ENCODE results near the gene TVP23A. TPM values are rescaled to one million over a fixed set of nuclear protein-coding genes. Genes with fewer than 3 reads are reported as not detected.

Gene TVP23A
- total and polyA plus RNA-seq, 10 of the 15 experiments (the other 5 are each of a cell fraction or from before 2014, with no cell fraction given): 1.1 to 6.4 (median 2.2) TPM

DNA sequence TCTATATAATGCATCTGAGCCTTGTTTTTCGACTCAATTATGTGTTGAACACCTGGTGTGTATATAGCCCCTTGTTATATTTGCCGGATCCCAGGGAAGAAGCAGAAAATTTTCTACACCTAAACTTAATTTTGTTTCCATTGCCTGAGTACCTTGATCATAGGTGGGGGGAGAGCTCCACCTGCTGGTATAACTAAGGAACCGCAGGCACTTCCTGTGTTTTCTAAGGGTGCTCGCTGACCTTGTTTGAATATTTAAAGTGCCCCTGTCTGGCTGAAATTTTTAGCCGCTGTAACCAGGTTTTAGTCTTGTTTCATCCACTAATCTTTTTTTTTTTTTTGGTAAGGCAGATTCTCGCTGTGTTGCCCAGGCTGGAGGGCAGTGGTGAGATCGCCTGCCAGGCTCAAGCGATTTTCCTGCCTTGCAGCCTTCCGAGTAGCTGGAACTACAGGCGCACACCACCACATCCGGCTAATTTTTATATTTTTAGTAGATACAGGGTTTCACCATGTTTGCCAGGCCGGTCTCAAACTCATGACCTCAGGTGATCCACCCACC is 81.4 kb downstream of the TVP23A start (continued):
- TF ChIP-seq ASH2L (IDR thresholded peaks at IDR 0.05; ENCODE audit: borderline replicate concordance, low read depth) (0 out of 2 replicates have a peak, but pooled peaks have one; percentile 56), YY1 (IDR thresholded peaks at IDR 0.05; ENCODE audit: low read depth, low read length) (0 out of 2 replicates have a peak, but pooled peaks have one; percentile 42), SPI1 (IDR thresholded peaks at IDR 0.05; ENCODE audit: borderline replicate concordance, insufficient read depth, low read depth, low read length) (peak; percentile 11; the same call in 1 of the 2 replicates), RUNX3 (IDR thresholded peaks at IDR 0.05; ENCODE audit: low read length) (peak; percentile 84), SMC3 (IDR thresholded peaks at IDR 0.05; ENCODE audit: borderline replicate concordance, low read length) (peak; percentile 94), BHLHE40 (IDR thresholded peaks at IDR 0.05; ENCODE audit: borderline replicate concordance in 1 of 2, low read depth in 2 of 2, low read length in 1 of 2) (peak in 1 of 2 experiments; percentile 35; a peak in 1 of 4 replicates), FOXM1 (IDR thresholded peaks at IDR 0.05; ENCODE audit: low read depth, low read length) (peak; percentile 76), HDGF (IDR thresholded peaks at IDR 0.05) (peak; percentile 74; the same call in 1 of the 2 replicates), EED (IDR thresholded peaks at IDR 0.05; ENCODE audit: low read depth) (peak; percentile 55; the same call in 1 of the 2 replicates), YBX1 (IDR thresholded peaks at IDR 0.05) (no peak), NBN (IDR thresholded peaks at IDR 0.05) (peak; percentile 81), SMARCA5 (IDR thresholded peaks at IDR 0.05) (0 out of 2 replicates have a peak, but pooled peaks have one; percentile 38), RB1 (IDR thresholded peaks at IDR 0.05; ENCODE audit: borderline replicate concordance) (no peak), CBX5 (IDR thresholded peaks at IDR 0.05; ENCODE audit: low read depth) (0 out of 2 replicates have a peak, but pooled peaks have one; percentile 48)
- TF ChIP-seq, protein P1, sequence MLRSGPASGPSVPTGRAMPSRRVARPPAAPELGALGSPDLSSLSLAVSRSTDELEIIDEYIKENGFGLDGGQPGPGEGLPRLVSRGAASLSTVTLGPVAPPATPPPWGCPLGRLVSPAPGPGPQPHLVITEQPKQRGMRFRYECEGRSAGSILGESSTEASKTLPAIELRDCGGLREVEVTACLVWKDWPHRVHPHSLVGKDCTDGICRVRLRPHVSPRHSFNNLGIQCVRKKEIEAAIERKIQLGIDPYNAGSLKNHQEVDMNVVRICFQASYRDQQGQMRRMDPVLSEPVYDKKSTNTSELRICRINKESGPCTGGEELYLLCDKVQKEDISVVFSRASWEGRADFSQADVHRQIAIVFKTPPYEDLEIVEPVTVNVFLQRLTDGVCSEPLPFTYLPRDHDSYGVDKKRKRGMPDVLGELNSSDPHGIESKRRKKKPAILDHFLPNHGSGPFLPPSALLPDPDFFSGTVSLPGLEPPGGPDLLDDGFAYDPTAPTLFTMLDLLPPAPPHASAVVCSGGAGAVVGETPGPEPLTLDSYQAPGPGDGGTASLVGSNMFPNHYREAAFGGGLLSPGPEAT (IDR thresholded peaks at IDR 0.05; ENCODE audit: low read depth): peak; percentile 68
- TF ChIP-seq, protein P2, sequence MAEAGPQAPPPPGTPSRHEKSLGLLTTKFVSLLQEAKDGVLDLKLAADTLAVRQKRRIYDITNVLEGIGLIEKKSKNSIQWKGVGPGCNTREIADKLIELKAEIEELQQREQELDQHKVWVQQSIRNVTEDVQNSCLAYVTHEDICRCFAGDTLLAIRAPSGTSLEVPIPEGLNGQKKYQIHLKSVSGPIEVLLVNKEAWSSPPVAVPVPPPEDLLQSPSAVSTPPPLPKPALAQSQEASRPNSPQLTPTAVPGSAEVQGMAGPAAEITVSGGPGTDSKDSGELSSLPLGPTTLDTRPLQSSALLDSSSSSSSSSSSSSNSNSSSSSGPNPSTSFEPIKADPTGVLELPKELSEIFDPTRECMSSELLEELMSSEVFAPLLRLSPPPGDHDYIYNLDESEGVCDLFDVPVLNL (IDR thresholded peaks at IDR 0.05; ENCODE audit: low read depth, low read length): no peak
